Osteoblast (primary cell): ENCODE data around the gene CTRB2. TPM values are rescaled to one million over a fixed set of nuclear protein-coding genes. Genes with fewer than 3 reads are reported as not detected.
A peak's percentile ranks its signal among the peaks of the same experiment; 100 is the strongest.

Experiments used
- DNase-seq: peaks from one replicate; pipeline ENCODE4 v3.0.0; 2011; ENCODE audit warnings: low spot score, mixed read lengths; ENCODE audit not compliant: insufficient read length; ENCODE audit errors: missing footprints
- H2AFZ ChIP-seq: 2 replicates; pipeline ENCODE4 v1.6.0; 2011; ENCODE audit warnings: mild to moderate bottlenecking, low read length
- H3K27ac ChIP-seq: 2 replicates; pipeline ENCODE4 v1.5.1; 2011; ENCODE audit warnings: mild to moderate bottlenecking, low read depth, low read length, moderate library complexity
- H3K27me3 ChIP-seq: 2 replicates; pipeline ENCODE4 v1.6.0; 2012; ENCODE audit warnings: mild to moderate bottlenecking, control low read depth, inconsistent platforms, low read length, moderate library complexity; ENCODE audit not compliant: insufficient read depth
- H3K36me3 ChIP-seq: 2 replicates; pipeline ENCODE4 v1.5.1; 2011; ENCODE audit warnings: mild to moderate bottlenecking, low read length, control low read depth, moderate library complexity; ENCODE audit not compliant: insufficient read depth
- H3K4me1 ChIP-seq: 2 replicates; pipeline ENCODE4 v1.5.1; 2011; ENCODE audit warnings: mild to moderate bottlenecking, low read length, control low read depth, moderate library complexity; ENCODE audit not compliant: insufficient read depth
- H3K4me2 ChIP-seq: 2 replicates; pipeline ENCODE4 v1.6.0; 2011; ENCODE audit warnings: mild to moderate bottlenecking, low read length; ENCODE audit not compliant: insufficient read depth
- H3K4me3 ChIP-seq: fragments of 200-600 bp; sonication (generic); 3 replicates; pipeline ENCODE4 v1.5.1; 2012; ENCODE audit warnings: mild to moderate bottlenecking, low read length, inconsistent platforms; ENCODE audit not compliant: insufficient read depth
- H3K79me2 ChIP-seq: 2 replicates; pipeline ENCODE4 v1.6.0; 2012; ENCODE audit warnings: mild to moderate bottlenecking, low read length, control low read depth, inconsistent platforms; ENCODE audit not compliant: insufficient read depth
- H3K9me3 ChIP-seq: 2 replicates; pipeline ENCODE4 v1.5.1; 2011; ENCODE audit warnings: low read depth, low read length, control low read depth
- H4K20me1 ChIP-seq: 2 replicates; pipeline ENCODE4 v1.6.0; 2012; ENCODE audit warnings: mild to moderate bottlenecking, low read length, control low read depth; ENCODE audit not compliant: insufficient read depth
- CTCF ChIP-seq: IDR thresholded peaks from 2 replicates; pipeline ENCODE4 v1.5.1; 2011; ENCODE audit warnings: mild to moderate bottlenecking, low read depth, low read length, moderate library complexity; ENCODE audit errors: extremely low read depth
- total RNA-seq: library from RNA; depleted of rRNA; stranded (reverse); fragments of >200 nt; gene quantifications from 2 replicates; pipeline ENCODE4 v1.2.3, GENCODE V29; 2012

The CTRB2 gene
- total RNA-seq, 1 donor, result not detected

GRCh38 chr16:75248142-75248535 is 41.2 kb upstream of the CTRB2 start:
- Histone ChIP-seq H3K79me2 (peaks cover 93% of the 10 kb centered on the region), H3K36me3 (peaks cover 17% of the 10 kb centered on the region), H3K4me3 (peak overlapping the region; percentile 25), H3K27me3 (no peaks in the 10 kb centered on the region), H3K4me2 (peak overlapping the region; percentile 97), H3K9me3 (no peaks in the 10 kb centered on the region), H4K20me1 (peaks cover 68% of the 10 kb centered on the region), H3K4me1 (peaks cover 84% of the 10 kb centered on the region), H2AFZ (no peak overlapping the region), H3K27ac (peak overlapping the region; percentile 99)
- TF ChIP-seq CTCF, result no peak
- peak; percentile 92 for DNase-seq

GRCh38 chr16:75247249-75247648 is 40.3 kb upstream of the CTRB2 start:
- Histone ChIP-seq H3K79me2 (peaks cover 93% of the 10 kb centered on the region), H2AFZ (no peak overlapping the region), H4K20me1 (peaks cover 60% of the 10 kb centered on the region), H3K4me2 (peak overlapping the region; percentile 43), H3K27me3 (no peaks in the 10 kb centered on the region), H3K9me3 (no peaks in the 10 kb centered on the region), H3K4me3 (no peak overlapping the region), H3K36me3 (peaks cover 25% of the 10 kb centered on the region), H3K27ac (peak overlapping the region; percentile 99), H3K4me1 (peaks cover 75% of the 10 kb centered on the region)
- DNase-seq, result no peak
- TF ChIP-seq CTCF, result no peak

- H3K4me2 ChIP-seq, result peak overlapping the region; percentile 72
- peaks cover 69% of the 10 kb centered on the region for H3K4me1 ChIP-seq
- no peaks in the 10 kb centered on the region for H3K27me3 ChIP-seq
- peak; percentile 95 for DNase-seq
- H2AFZ ChIP-seq, result no peak overlapping the region
- peak overlapping the region; percentile 99 for H3K27ac ChIP-seq
- no peak for TF ChIP-seq CTCF
- H3K79me2 ChIP-seq, result peaks cover 93% of the 10 kb centered on the region
- H3K4me3 ChIP-seq, result peak overlapping the region; percentile 30
- H4K20me1 ChIP-seq, result peaks cover 54% of the 10 kb centered on the region
- H3K9me3 ChIP-seq, result no peaks in the 10 kb centered on the region
- peaks cover 31% of the 10 kb centered on the region for H3K36me3 ChIP-seq
Observed at GRCh38 chr16:75246504-75247205, 39.7 kb upstream of the CTRB2 start.

- TF ChIP-seq CTCF, result no peak
- Histone ChIP-seq H3K79me2 (peaks cover 96% of the 10 kb centered on the region), H3K27me3 (no peaks in the 10 kb centered on the region), H2AFZ (no peak overlapping the region), H3K36me3 (peaks cover 46% of the 10 kb centered on the region), H3K9me3 (no peaks in the 10 kb centered on the region), H3K4me3 (peak overlapping the region; percentile 46), H3K4me1 (peaks cover 69% of the 10 kb centered on the region), H3K4me2 (peak overlapping the region; percentile 72), H4K20me1 (peaks cover 52% of the 10 kb centered on the region), H3K27ac (peak overlapping the region; percentile 99)
- peak; percentile 100 for DNase-seq
Observed at GRCh38 chr16:75244844-75245758, 38.1 kb upstream of the CTRB2 start.
